Right hindlimb (tissue), 1 donor: Measurements from ENCODE around the gene GORAB.

Experiments
- DNase-seq: peaks from one replicate; pipeline ENCODE4 v3.0.0-alpha.2; 2018

GORAB gene

DNA sequence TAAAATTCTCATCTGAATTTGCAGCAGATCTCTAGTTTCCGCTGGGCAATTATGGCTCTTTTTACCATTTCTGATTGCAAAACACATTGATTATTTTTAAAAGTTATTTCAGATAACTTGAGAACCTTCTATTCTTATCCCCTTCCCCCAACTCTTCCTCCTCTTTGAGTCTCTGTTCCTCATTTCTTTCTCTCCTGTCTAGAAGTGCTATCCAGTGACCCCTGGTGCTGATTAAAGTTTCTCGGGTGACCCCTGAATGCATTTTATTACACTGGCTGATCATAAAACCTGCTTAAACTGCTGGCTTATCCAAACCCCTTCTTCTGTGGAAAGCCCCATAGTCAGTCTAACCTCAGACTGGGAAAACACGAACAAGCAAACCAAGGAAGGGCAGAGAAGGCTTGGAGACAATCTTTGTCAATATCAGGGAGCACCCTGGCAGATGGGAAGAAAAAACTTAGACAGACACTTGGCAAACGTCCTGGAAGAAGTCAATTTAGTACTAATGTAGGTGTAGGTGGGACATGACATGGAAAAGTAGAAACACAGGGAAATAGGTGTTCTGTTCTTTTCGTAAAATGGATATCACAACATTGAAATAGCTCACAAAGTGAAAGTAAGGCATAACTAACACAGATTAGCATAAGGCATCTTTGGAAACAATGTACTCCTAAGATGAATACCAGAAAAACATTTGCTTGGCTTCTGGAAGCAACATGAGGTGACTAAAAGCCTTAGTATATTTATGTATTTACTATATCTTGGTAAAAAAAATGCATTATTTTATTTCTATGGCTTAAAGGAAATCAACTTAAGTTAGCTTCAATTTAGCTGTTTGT is 61.4 kb downstream of the GORAB start:
- no peak for DNase-seq

DNA sequence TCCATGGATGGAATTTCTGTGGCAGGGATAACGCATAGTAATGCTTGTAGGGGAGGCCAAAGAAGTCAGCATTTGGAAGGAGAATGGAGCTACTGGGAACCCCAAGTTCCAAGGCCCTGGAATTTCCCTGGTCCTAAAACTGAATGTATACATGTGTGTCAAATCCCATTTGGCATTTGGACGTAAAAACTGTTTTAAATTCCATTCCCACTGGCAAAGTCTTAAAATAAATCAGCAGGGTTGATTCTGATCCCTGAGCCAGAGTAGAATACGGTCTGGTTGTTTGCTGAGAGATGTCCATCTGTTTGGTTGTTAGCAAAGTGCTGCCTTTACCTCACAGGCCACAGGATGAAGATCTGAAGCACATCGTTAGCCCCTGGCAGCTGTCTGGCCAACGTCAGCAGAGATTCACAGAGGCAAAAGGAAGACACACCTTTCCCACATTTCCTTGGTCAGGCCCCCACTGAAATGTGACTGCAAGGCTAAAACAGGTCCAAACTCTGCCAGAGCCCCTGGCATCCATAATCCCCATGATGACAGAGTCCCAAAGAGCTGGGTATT is 62.2 kb downstream of the GORAB start:
- DNase-seq = no peak

DNA sequence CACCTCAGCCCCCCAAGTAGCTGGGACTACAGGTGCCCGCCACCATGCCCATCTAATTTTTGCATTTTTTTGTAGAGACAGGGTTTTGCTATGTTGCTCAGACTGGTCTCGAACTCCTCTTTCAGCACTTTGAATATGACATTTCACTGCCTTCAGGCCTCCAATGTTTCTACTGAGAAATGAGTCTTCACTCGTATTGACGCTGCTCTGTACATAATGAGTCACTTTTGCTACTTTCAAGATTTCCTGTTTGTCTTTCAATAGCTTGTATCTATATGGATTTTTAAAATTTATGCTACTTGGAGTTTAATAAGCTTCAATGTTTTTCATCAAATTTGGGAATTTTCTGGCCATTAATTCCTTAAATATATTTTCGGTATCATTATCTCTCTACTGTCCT is 64.7 kb downstream of the GORAB start:
- DNase-seq = no peak

DNA sequence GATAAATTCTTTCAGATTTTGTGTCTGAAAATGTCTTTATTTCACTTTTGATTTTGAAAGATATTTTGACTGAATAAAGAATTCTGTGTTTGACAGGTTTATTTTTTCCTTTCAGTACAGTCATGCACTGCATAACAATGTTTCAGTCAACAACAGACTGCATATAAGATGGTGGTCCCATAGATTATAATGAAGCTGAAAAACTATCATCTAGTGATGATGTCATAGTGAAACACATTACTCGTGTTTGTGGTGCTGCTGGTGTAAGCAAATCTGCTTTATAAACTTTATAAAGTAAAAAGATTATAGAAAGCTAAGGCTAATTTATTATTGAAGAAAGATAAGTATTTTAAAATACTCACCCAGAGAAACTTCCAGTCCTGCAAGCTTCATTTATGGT is 66.7 kb downstream of the GORAB start:
- DNase-seq = no peak

DNA sequence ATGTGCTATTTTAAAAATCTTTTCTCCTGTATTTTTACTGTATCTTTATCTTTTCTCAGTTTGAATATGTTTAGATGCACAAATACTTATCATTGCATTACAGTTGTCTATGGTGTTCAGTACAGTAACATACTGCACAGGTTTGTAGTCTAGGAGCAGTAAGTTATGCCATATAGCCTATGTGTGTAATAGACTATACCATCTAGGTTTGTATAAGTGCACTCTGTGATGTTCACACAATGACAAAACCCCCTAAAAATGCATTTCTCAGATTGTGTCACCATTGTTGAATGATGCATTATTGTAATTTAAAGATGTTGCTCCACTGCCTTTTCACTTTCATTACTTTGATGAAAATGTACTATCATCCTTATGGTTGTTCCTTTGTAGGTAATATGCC is 67.1 kb downstream of the GORAB start:
- DNase-seq = no peak

DNA sequence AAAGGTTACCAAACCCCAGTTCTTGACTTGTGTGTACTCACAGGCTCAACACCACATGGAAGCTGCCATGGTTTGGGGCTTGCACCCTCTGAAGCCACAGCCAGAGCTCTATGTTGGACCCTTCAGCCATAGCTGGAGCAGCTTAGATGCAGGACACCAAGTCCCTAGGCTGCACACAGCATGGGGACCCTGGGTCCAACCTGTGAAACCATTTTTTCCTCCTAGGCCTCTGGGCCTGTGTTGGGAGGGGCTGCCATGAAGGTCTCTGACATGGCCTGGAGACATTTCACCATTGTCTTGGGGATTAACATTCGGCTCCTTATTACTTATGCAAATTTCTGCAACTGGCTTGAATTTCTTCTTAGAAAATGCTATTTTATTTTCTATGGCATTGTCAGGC is 69.9 kb downstream of the GORAB start:
- no peak for DNase-seq
